Stimulated activated naive B cell treated with anti-CD40 and anti-IgM and Interleukin-4, amounts not matched to agents 10 μg/mL and 1 μg/mL and 100 μg/mL, for 72 hours (primary cell): ENCODE results near the gene UBE2QL1.

Experiments
- ATAC-seq, 2 donors: fragments of 150-1000 bp; cut with Tn5 transposase; replicated peaks; 2 replicates each; pipeline ENCODE4 v1.10.0; 2021; ENCODE audit warnings: moderate library complexity in 1 of 2
- DNase-seq: peaks from one replicate; pipeline ENCODE4 v3.0.0; 2021
- H3K27ac Mint-ChIP-seq: one replicate; pipeline ENCODE4 v1.8.0; 2022; ENCODE audit warnings: mild to moderate bottlenecking, mixed read lengths
- H3K27me3 Mint-ChIP-seq, 2 donors: one replicate each; pipeline ENCODE4 v1.8.0; 2022; ENCODE audit warnings: mixed read lengths in 2 of 2
- H3K36me3 Mint-ChIP-seq, 2 donors: one replicate each; pipeline ENCODE4 v1.8.0; 2022; ENCODE audit warnings: mixed read lengths in 2 of 2, mild to moderate bottlenecking in 1 of 2
- H3K4me1 Mint-ChIP-seq, 2 donors: one replicate each; pipeline ENCODE4 v1.8.0; 2022; ENCODE audit warnings: mixed read lengths in 2 of 2, mild to moderate bottlenecking in 1 of 2
- H3K4me3 Mint-ChIP-seq, 2 donors: one replicate each; pipeline ENCODE4 v1.8.0; 2022; ENCODE audit warnings: mild to moderate bottlenecking in 2 of 2, mixed read lengths in 2 of 2, moderate library complexity in 1 of 2
- H3K9me3 Mint-ChIP-seq, 2 donors: one replicate each; pipeline ENCODE4 v1.8.0; 2022; ENCODE audit warnings: mixed read lengths in 2 of 2, mild to moderate bottlenecking in 1 of 2

The UBE2QL1 gene

DNA sequence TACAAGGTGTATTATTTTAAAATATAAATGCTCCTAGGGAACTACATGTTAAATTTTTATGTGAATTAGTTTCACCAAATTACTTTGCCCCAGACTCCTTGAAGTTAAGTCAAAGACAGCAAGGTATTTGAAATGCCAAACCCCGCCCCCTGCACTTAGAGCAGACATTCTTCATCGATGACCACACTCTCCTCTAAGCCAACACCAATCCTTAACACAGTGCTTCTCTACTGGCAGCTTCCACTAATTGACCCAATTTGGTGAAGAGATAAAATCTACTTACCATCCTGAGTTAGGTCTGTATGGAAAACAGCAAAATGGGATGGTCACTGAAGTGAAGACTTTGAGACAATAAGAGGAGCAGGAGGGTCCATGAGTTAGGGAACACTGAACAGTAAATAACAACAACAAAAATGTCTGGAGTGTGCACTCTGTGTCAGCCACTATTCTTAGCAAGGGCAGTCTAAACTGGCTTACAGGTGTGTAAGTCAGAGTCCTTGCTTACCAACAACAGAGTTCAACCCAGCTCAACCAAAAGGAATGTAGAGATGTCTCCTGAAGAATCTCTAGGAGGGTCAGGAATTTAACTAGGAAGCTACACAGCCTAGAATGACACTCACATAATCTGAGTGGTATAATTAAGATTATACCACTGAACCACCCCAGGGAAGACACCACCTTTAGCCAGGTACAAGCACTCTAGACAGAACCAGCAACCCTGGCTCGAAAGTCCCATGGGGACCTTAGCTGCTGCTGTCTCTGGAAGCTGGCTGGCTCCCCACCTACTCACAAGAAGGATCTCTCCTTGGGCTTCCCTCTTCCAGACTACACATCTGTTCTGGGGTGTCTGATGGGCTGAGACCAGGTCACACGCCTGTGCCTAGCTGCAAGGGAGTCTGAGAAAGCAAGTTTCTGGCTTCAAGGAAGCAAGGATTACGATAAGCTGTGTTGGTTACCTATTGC is 8.8 kb upstream of the UBE2QL1 start:
- Mint-ChIP-seq H3K9me3 (peaks cover 14 to 23% of the 10 kb centered on the region in 2 donors), H3K27ac (peak overlapping the region; percentile 33), H3K4me3 (no peak overlapping the region), H3K4me1 (no peaks in the 10 kb centered on the region), H3K27me3 (peaks cover 27 to 44% of the 10 kb centered on the region in 2 donors), H3K36me3 (no peaks in the 10 kb centered on the region)
- DNase-seq (no peak), ATAC-seq (no peak)

DNA sequence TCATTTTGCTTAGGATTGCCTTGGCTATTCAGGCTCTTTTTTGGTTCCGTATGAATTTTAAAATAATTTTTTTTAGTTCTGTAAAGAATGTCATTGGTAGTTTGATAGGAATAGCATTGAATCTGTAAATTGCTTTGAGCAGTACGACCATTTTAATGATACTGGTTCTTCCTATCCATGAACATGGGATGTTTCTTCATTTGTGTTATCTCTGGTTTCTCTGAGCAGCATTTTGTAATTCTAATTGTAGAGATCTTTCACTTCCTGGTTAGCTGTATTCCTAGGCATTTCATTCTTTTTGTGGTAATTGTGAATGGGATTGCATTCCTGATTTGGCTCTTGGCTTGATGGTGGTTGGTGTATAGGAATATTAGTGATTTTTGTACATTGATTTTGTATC is 6.3 kb upstream of the UBE2QL1 start:
- ATAC-seq: no peak
- Mint-ChIP-seq H3K27ac (no peak overlapping the region), H3K36me3 (no peaks in the 10 kb centered on the region), H3K27me3 (peaks cover 23 to 37% of the 10 kb centered on the region in 2 donors), H3K9me3 (peaks cover 14 to 23% of the 10 kb centered on the region in 2 donors), H3K4me3 (no peak overlapping the region), H3K4me1 (no peaks in the 10 kb centered on the region)
- no peak for DNase-seq

DNA sequence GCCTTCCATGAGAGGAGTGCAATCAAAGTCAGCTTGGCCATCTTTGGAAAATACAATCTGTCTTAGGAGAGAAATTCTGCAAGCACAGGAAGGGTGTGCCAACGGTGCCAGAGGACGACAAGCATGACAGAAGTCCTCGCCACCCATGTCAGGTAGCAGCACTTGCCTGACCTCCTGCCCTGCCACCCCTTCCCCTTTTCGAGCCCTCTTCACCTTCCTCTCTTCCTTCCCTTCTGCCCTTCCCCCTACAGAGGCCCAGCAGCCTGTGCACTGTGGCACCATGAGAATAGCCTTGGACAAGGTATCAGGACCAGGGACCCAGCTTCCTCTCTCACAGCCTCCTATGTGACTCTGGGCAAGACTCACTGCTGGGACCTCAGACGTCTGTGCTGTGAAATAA is 5.3 kb upstream of the UBE2QL1 start:
- no peak for DNase-seq

DNA sequence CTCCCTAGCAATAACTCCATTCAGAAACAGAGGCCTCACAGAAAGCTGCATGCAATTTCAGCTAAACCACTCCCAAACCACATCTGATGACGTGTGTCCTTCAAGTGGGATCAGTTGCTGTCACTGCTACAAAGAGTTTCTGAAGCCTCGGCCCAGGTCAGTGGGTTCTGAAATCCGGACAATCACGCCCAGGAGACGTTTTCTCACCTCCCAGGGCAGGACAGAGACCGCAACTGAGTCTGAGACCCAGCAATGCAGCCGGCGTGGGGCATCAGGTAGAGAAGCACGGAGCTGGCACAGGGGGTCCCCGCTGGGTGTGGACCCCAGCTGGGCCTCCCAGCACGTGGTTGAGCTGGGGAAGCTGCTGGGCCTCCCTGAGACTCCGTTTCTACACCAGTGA is 2.6 kb upstream of the UBE2QL1 start:
- DNase-seq (no peak), ATAC-seq (no peak)
- Mint-ChIP-seq H3K27me3 (peaks cover 15 to 44% of the 10 kb centered on the region in 2 donors), H3K4me3 (no peak overlapping the region), H3K27ac (no peak overlapping the region), H3K4me1 (peaks cover 11 to 12% of the 10 kb centered on the region in 2 donors), H3K36me3 (no peaks in the 10 kb centered on the region), H3K9me3 (peaks cover 5 to 13% of the 10 kb centered on the region in 2 donors)

More for the DNA sequence above, 5.3 kb upstream of the UBE2QL1 start:
- Mint-ChIP-seq H3K4me3 (no peak overlapping the region), H3K9me3 (peaks cover 14 to 23% of the 10 kb centered on the region in 2 donors), H3K27me3 (peaks cover 23 to 32% of the 10 kb centered on the region in 2 donors), H3K36me3 (no peaks in the 10 kb centered on the region), H3K4me1 (no peaks in the 10 kb centered on the region), H3K27ac (no peak overlapping the region)
- ATAC-seq: no peak

DNA sequence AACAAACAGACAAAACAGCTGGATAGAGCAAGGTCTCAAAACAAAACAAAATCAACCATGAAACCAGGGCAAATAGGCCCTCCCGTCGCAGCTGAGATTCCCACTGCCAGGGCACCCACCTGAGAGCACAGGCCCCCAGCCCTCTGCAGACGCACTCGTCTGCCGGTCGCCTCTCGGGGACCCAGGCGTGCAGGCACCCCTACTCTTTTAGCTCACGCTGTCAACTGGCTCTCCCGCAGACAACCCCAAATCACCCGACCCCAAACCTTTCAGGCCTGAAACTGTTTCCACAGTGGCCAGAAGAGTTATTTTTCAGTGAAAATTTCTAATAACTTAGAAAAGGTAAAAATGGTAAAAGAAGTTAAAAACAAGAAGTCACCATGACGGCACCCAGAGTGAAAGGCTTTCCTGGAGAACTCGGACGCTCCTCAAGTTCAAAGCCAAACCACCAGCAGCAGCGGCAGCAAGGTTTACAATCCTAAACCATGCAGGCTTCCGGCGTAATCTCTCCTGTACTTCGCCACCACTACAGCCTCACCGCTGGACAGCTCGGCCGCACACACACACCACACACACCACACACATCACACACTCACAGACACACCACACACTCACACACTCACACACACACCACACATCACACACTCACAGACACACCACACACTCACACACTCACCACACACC is 1.9 kb upstream of the UBE2QL1 start:
- Mint-ChIP-seq H3K36me3 (no peaks in the 10 kb centered on the region), H3K4me1 (peaks cover 11 to 12% of the 10 kb centered on the region in 2 donors), H3K4me3 (no peak overlapping the region), H3K9me3 (peaks cover 3 to 6% of the 10 kb centered on the region in 2 donors), H3K27ac (no peak overlapping the region), H3K27me3 (peaks cover 13 to 42% of the 10 kb centered on the region in 2 donors)
- ATAC-seq (no peak), DNase-seq (no peak)

DNA sequence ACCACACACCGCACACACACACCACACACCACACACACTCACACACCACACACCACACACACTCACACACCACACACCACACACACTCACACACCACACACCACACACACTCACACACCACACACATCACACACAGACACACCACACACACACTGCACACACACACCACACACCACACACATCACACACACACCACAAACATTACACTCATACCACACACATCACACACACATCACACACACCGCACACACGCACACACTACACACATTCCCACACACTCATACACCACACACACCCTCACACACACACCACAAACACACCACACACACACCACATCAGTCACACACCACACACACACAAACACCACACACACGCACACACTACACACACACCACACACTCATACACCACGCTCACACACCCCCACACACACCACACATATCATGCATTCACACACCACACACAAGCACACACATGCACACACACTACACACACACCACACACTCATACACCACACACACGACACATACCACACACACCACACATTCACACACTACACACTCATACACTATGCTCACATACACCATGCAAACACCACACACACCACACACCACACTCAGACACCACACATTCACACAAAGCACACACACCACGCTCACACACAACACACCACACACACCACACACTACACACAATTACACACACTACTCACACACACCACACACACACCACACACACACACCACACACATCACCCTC is 1.1 kb upstream of the UBE2QL1 start:
- H3K9me3 Mint-ChIP-seq: peaks cover under 1 to 4% of the 10 kb centered on the region in 2 donors
- H3K4me1 Mint-ChIP-seq: peaks cover 11 to 12% of the 10 kb centered on the region in 2 donors
- H3K27ac Mint-ChIP-seq: no peak overlapping the region
- no peak for ATAC-seq
- no peak overlapping the region for H3K4me3 Mint-ChIP-seq
- no peak for DNase-seq
- H3K27me3 Mint-ChIP-seq: peaks cover 15 to 41% of the 10 kb centered on the region in 2 donors
- H3K36me3 Mint-ChIP-seq: no peaks in the 10 kb centered on the region

DNA sequence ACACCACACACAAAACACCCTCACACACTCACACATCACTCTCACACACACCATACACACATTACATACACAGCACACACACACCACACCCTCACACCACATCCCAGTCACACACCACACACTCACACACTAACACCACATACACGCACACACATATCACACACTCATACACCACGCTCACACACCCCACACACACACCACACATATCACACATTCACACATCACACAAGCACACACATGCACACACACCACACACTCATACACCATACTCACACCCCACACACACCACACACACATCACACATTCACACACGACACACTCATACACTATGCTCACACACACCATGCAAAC is 543 bp upstream of the UBE2QL1 start:
- ATAC-seq: no peak
- H3K4me3 Mint-ChIP-seq: no peak overlapping the region
- peaks cover 11 to 12% of the 10 kb centered on the region in 2 donors for H3K4me1 Mint-ChIP-seq
- H3K36me3 Mint-ChIP-seq: no peaks in the 10 kb centered on the region
- peaks cover 20 to 36% of the 10 kb centered on the region in 2 donors for H3K27me3 Mint-ChIP-seq
- H3K9me3 Mint-ChIP-seq: no peaks in the 10 kb centered on the region
- DNase-seq: no peak
- no peak overlapping the region for H3K27ac Mint-ChIP-seq

DNA sequence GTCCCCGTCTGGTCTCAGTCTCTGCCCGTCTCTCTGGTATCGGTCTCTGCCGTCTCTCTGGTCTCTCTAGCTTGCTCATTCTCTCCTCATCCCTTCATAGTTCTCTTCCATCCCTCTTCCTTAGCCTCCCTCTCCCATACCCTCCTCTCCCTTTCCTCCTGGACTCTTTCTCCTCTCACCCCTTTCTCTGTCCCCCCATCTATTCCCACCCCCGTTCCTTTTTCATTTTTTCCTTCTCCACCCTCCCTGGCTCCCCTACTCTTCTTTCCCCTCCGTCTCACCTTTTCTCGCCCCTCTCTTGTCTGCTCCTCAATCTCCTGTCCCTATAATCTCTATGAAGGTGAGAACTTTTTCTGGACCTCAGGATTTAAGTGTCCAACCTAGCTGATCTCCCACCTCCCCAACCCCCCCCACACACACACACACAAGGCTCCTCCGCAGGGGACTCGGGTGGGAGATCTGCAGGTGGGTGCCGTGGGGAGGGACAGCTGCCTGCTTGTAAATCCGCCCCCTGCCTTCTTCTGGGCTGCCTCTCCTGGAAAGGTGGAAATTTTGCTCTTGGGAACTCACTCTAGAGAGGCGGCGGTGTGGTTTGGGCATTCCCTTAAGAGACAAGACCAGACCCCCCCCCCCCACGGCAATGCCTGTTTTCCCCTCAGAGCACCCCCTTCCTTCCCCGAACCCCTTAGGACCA is 953 bp downstream of the UBE2QL1 start:
- Mint-ChIP-seq H3K27ac (no peak overlapping the region), H3K9me3 (no peaks in the 10 kb centered on the region), H3K36me3 (no peaks in the 10 kb centered on the region), H3K4me3 (peak overlapping the region; percentile 76 to 77), H3K27me3 (peaks cover 20 to 39% of the 10 kb centered on the region in 2 donors), H3K4me1 (peaks cover 11 to 12% of the 10 kb centered on the region in 2 donors)
- ATAC-seq (no peak), DNase-seq (no peak)

DNA sequence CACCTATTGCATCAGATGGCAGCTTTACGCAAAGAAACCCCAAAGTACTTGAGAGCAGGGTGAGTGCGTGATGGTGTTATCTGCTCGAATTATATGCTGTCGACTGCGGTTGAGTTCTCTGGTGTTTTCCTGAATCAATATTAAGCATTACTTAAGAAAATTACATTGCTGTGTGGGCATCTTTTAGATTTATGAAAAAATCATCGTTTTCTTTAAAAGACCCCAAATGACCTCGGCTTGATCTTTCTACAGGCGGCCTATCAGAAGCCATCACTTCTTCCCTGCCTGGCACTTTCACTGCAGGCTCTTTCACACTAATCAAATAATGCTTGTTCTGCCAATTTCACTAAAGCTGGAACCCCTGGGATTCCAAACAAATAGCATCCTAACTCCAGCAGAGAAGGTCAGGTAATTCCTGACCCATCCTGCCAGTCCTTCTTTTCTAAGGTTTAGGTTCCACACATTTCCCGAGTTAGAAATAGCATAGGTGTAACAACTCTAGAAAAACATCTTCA is 1.7 kb downstream of the UBE2QL1 start:
- no peak for ATAC-seq
- Mint-ChIP-seq H3K27me3 (peaks cover 26 to 46% of the 10 kb centered on the region in 2 donors), H3K4me1 (peaks cover 11 to 12% of the 10 kb centered on the region in 2 donors)

DNA sequence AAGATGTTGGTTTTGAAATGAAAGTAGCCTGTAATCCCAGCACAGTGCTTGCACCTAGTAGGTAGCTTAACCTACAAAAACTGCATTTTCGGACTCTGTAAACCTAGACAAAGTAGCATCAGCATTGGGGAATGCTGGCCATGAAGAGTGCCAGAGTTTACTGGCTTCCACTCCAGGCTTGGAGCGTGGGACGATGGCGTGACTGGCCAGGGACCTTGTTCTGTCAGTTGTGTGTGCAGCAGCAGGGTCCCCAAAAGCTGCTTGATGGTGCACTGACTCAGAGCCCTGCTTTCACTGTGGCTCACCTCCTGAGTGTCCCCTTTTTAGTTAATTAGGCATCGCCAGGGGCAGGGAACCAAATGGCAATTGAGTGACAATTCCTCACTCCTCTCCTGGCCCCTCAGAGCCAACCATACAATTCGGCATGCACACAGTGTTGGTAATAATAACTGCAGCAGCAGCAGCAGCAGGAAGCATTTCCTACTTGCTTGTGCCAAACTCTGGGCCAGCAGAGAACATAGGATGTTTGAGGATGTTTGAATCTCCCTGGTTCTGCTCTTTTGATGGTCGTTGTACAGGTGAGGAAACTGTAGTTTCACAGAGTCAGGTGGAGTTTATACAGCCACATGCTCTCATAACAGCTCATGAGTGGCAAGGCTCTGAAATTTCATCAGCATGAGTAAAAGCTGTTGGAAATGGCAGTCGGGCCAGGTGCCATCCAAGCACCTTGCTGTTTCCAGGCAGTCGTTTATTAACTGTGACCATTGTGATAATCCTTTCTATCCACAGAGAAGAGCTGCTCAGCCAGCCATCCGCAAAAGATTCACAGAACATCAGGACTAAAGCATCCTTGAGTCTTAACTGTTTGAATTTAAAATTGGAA is 4.2 kb downstream of the UBE2QL1 start:
- Mint-ChIP-seq H3K27me3 (peaks cover 44 to 62% of the 10 kb centered on the region in 2 donors), H3K36me3 (no peaks in the 10 kb centered on the region), H3K9me3 (no peaks in the 10 kb centered on the region), H3K4me3 (no peak overlapping the region), H3K27ac (no peak overlapping the region), H3K4me1 (peaks cover 11 to 12% of the 10 kb centered on the region in 2 donors)
- ATAC-seq (no peak), DNase-seq (no peak)

More for the DNA sequence above, 1.7 kb downstream of the UBE2QL1 start:
- no peak for DNase-seq
- Mint-ChIP-seq H3K4me3 (no peak overlapping the region), H3K9me3 (no peaks in the 10 kb centered on the region), H3K36me3 (no peaks in the 10 kb centered on the region), H3K27ac (no peak overlapping the region)

DNA sequence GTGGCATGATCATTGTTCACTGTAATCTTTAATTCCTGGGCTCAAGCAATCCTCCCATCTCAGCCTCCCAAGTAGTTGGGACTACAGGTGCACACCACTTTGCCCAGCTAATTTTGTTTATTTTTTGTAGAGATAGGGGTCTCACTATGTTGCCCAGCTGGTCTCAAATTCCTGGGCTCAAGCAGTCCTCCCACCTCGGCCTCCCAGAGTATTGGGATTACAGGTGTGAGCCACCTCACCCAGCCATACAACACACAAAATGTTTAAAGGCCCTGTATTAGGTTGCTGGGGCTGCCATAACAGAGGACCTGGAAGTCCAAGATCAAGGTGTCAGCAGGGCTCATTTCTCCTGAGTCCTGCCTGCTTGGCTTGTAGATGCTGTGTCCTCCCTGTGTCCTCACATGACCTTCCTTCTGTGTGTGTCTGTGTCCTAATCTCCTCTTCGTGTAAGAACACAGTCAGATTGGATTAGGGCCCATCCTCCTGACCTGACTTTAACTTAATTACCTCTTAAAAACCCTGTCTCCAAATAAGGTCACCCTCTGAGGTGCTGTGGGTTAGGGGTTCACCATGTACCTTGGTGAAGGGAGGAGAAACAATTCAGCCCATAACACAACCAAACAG is 5.4 kb downstream of the UBE2QL1 start:
- no peaks in the 10 kb centered on the region for H3K36me3 Mint-ChIP-seq
- DNase-seq: no peak
- H3K4me3 Mint-ChIP-seq: no peak overlapping the region
- peaks cover 44 to 59% of the 10 kb centered on the region in 2 donors for H3K27me3 Mint-ChIP-seq
- H3K9me3 Mint-ChIP-seq: no peaks in the 10 kb centered on the region
- peaks cover 8% of the 10 kb centered on the region in 2 donors for H3K4me1 Mint-ChIP-seq
- ATAC-seq: no peak
- no peak overlapping the region for H3K27ac Mint-ChIP-seq

DNA sequence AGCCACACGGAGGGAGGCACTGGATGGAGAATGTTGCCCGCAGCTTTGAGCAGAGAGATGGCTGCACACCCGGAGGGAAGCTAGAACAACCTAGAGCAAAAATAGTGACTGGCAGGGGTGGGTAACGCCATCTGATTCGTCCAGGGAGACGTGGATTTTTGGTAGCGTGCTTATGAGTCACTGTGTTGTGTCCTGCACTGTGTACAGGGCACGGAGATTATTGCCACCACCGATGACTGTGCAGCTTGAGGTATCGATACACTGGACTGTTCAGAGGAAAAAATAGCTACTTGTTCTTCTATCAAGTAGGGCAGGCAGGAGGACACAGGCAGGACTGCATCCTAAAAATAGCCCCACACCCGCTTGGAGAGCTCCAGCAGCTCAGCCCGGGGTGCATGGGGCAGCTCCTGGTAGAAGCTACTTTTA is 6.0 kb downstream of the UBE2QL1 start:
- Mint-ChIP-seq H3K4me1 (peaks cover 2 to 4% of the 10 kb centered on the region in 2 donors), H3K9me3 (no peaks in the 10 kb centered on the region), H3K27ac (no peak overlapping the region), H3K4me3 (no peak overlapping the region), H3K36me3 (no peaks in the 10 kb centered on the region), H3K27me3 (peaks cover 44 to 53% of the 10 kb centered on the region in 2 donors)
- no peak for ATAC-seq
- no peak for DNase-seq
